ENCODE data around the gene MAP3K4. TPM values are rescaled to one million over a fixed set of nuclear protein-coding genes. Genes with fewer than 3 reads are reported as not detected.

Gene MAP3K4
- polyA plus RNA-seq, 12 donors: 16.3 to 38.2 (median 23.1) TPM; not detected in 1

DNA sequence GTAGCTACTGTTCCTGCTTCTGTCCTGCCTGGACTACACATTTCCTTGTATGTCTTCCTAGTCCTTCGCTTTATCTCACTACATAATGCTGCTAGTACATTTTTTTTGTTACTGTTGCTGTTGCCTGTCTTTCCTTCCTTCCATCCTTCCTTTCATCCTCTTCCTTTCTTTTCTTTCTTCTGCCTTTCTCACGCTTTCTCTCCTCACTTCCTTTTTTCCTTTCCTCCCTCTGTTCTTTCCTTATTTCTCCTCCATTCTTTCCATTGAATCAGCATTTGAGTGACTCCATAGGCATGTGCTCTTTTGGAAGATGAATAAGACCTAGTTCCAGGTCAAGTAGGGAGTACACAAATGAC, 46.3 kb downstream of the MAP3K4 start:
- no peak for DNase-seq

DNA sequence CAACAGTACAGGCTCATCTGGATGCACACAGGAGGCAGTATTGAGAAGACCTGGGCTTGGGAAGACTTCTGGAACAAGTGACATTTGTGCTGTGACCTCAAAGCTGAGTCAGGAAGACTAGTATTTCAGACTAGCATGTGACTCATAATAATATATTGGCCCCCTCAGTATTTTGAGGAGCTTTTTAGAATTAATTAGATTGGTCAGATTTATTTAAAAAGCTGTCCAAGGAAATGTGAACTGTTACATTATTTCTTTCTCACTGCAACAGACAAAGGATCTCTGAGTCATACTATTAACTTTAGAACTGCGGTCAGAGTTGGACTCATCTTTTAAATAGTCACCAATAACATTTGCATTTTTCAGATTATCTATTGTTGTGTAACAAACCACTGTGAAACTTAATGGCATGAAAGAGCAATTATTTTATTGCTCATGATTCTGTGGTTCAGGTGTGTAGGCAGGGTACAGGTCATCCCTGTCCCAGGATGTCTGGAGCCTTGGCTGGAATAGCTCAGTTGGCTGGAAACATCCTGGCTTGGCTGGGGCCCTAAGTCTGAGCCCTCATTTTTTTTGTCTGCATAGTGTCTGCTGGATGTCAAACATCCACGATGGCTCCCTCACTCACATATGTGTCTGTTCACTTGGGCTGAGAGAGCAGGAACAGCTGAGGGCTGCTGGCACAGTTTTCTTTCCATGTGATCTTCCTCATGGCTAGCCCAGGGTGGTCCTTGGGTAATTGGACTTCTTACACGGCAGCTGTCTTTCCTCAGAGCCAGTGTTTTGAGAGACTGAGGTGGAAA, 46.9 kb downstream of the MAP3K4 start:
- peak; percentile 44 for DNase-seq

DNA sequence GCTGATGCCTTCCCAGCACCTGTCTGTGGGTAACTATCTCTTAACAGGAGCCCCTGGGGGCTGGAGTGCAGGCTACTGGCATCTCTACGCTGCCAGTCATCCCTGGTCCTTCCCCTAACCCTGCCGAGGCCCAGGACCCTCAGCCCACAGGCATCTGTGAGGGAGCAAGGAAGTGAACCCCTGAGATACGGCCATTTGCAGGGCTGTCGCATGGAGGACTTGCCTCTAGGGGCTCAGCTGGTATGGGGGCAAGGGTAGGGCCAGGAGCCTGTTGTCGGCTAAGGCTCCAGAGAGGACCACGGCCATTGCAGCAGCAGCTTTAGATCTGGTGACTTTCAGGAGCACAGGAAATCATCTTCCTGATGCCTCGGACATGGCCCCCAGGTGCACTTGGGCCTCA, 49.7 kb downstream of the MAP3K4 start:
- no peak for DNase-seq

DNA sequence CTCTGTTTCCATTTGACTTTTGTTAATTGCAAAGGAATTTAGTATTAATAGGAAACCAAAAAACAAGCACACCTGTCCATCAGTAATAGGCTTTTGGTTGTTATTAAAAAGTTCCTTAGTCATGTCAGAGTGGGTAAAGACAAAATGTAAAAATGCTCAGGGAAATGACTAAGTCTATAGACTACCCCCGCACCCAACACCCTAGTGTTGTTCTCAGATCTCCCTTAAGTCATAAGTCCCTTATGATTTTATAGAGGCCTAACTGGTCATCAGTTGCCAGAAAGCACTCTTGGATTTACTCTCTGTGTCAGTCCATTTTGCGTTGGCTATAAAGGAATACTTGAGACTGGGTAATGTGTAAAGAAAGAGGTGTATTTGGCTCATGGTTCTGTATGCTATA, 52.8 kb downstream of the MAP3K4 start:
- no peak for DNase-seq

DNA sequence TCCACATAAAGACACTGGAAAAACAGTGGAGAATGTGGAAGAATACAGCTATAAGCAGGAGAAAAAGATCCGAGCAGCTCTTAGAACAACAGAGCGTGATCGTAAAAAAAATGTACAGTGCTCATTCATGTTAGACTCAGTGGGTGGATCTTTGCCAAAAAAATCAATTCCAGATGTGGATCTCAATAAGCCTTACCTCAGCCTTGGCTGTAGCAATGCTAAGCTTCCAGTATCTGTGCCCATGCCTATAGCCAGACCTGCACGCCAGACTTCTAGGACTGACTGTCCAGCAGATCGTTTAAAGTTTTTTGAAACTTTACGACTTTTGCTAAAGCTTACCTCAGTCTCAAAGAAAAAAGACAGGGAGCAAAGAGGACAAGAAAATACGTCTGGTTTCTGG, 57.1 kb downstream of the MAP3K4 start:
- DNase-seq: peak; percentile 85

DNA sequence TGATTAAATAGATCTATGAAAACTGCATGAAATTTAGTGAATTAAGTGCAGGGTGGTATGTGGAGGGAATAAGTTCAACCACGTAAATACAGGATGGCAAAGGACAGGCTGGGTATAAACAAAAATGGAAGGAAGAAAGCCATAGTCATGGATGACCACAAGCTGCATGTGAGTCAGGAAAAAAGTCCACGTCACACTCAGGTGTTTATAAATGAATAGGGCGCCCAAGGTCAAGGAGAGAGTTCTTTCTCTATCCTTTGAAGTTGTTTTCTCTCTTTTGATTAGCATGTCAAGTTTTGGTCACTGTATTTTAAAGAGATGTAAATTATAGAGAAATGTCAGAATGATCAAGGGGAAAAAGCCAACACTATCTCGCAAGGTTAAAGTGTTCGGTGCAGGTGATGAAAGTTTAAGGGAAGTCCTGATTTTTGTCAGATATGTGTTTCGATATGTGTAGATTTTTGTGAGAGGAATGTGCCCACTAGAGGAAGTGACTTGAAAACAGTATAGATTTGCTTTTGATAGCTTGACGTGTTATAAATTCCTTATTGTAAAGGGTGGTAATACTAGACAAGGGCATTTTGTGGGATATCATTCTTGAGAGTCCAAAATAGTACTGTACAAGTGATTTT, 58.7 kb downstream of the MAP3K4 start:
- no peak for DNase-seq

DNA sequence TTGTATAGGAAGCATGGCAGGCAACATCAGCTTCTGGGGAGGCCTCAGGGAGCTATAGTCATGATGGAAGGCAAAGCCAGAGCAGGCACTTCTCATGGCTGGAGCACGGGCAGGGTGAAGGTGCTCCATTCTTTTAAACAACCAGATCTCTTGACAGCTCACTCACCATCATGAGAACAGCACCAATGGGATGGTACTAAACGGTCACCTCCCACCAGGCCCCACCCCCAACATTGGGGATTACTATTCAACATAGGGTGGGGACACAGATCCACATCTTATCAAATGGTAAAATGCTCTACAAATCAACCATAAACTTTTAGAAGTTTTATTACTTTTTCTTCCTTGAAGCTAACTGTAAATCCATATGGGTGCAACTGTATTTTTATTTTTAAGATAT, 61.5 kb downstream of the MAP3K4 start:
- DNase-seq: no peak

DNA sequence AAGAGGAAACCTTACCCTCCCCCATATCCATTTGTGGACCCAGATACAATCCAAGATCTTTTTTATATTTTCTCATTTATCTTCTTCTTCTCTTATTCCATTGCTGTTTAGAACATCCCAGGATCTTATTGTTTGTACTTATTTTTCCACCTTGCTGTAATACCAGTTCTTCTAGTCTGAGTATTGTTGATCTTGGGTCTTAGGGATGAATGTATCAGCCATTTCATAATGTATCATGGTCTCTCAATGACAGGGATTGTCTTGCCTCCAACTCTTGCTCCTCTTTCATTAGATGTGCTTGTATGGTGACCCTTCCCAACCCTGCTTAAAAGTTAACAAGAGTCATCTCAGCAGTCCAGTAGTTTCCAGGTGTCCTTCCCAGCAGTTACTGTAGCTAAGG, 63.3 kb downstream of the MAP3K4 start:
- DNase-seq: no peak

DNA sequence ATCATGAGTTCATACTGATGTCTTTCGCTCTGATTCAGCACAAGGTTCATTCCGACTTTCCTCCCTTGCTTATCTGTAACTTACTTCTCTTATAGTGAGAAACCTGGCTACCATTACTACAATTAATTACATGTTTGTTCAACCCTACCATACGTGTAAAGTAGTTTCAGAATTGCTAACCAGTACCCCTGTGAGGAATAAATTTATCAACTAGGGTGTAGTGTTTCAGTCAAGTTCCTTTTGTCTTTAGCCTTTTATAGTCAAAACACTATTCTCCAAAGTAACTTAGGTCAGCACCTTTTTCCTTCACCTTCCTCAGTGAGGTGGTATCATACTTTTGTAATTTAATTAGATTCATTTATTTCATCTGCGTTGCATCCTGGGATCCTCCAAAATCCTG, 64.9 kb downstream of the MAP3K4 start:
- no peak for DNase-seq

DNA sequence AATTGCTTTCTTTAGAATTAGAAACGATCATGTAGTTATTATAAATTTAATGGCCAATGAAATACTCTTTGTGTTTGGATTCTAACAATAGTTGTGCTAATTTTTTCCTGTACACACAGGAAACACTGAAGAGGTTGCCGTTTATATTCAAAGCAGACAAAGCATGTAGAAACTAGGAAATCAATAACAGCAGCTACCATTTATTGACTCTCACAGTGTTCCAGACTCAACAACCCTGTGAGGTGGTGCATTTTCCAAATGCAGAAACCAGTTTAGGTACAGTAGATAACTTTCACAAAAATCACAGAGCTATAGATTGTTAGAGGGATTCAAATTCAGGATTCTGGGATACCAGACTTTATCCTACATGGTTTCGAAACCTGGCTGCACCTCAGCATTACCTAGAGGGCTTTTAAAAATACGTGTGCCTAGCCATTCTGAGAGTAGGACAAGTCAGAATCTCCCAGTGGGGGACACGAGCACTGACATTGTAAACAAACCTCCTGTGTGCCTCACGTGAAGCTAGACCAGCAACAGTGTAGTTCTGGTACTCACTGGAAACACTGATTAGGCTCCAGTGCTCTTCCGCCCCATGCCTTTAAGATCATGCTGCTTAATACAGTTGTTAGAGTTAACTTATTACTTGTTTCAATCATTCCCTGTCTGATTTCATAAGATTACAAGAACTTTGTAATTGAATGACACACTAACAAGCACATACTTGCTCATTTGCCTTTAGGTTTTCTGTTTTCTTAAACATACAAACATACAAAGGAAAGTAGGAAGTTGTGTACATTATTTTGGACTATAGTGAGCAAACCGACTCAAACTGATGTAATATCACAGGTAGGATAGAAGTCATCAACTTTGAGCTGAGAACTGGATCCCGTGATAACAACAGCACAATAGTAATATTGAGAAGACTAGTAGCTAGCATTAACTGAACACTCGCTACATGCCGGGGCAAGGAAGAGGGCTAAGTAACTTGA, 65.8 kb downstream of the MAP3K4 start:
- no peak for DNase-seq

DNA sequence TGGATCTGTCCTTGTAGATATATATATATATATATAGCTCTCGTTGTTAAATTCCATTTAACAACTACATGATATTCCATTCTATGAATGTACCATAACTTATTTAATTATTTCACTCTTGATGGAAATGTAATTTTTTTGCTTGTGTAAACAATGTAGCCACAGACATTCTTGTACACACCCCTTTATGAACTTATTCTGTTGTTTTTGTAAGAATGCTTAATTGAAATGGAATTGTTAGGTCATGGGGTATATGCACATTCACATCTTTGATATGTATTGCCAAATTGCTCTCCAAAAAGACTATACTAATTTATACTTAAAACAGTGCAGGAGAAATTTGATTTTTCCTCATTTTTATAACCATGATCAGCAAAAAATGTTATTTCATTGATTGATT, 67.2 kb downstream of the MAP3K4 start:
- no peak for DNase-seq

DNA sequence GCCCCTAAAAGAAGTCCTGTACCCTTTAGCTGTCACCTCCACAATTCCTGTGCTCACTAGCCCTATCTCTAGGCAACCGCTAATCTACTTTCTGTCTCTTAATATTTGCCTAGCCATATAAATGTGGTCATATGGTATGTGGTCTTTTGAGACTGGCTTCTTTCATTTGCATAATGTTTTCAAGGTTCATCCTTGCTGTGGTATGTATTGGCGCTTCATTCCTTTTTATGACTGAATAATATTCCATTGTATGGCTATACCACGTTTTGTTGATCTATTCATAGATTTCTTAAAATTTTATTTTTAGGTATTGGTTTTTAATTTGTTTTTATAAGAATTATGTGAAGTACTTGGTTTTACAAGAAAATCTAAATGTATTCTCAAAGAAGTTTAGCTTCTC, 70.0 kb downstream of the MAP3K4 start:
- DNase-seq: no peak

DNA sequence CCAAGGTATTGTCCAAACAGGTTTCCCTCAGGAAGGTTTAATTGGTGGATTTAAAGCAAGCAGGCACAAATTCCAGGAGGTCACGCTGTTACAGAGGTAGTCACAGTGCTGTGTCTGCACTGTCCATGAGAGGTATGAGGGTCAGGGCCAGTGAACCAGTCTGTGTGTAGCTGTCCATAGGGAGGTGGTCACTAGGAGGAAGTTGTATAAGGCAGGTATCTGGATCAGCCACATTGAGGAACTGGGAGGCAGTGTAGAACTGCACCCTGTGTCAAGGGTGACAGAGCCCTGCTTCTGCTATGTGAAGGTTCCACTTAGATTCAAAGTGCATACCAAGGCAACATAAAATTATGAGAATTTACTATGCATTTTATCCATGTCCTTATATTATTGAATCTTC, 73.3 kb downstream of the MAP3K4 start:
- no peak for DNase-seq

DNA sequence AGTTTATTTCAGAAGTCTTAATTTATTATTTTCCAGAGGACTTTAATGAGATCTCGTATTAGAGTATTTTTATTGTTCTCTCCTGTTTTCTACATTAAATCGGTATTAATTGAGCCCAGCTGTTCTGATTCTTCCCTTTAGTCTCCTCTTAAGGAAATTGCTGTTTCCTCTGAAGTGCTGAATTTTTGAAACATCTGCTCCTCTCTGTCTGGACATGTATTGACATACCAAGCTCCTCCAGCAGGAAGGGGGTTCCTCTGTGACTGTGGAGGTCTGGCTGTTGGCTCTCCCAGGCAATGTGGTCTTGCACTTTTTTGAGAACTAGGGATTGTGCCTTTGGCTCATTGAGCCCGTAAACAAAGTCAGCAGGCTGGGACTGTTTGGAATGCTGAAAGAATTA, 74.9 kb downstream of the MAP3K4 start:
- no peak for DNase-seq

DNA sequence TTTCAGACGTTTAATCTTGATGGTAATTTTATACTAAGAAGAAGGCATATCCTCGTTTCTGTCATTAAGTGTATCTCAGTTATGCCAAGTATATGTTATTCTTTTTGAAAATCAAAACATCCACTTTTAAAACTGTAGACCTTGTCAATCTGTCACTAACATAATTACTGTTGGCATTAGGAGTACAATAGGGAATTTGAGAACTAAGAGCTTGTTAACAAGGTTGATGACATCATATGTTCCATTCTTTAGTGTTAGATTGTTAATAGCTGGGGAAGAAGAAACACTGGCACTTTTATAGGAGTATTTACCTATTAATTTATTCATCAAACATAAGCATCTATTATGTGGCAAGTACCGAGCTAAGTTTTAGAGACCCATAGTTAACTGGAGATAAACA, 76.2 kb downstream of the MAP3K4 start:
- DNase-seq: no peak

DNA sequence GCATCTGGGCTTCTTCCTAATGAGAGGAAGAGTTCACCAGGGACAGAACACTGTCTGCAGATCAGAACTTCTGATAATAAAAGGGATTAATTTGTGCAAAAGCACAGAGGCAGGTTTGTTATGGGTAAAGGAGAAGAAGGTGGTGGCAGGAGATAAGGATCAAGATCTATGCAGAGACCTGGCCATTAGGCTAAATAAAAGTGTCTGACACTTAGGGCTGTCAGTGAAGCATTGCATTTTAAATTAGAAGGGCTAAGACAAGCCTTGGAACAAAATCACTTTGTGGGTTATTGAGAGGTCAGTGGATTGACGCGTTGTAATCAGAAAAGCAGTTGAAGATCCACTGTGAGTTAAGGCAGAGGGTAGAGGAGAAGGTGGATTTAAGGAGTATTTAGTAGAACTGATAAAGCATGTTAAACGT, 76.8 kb downstream of the MAP3K4 start:
- DNase-seq: no peak

DNA sequence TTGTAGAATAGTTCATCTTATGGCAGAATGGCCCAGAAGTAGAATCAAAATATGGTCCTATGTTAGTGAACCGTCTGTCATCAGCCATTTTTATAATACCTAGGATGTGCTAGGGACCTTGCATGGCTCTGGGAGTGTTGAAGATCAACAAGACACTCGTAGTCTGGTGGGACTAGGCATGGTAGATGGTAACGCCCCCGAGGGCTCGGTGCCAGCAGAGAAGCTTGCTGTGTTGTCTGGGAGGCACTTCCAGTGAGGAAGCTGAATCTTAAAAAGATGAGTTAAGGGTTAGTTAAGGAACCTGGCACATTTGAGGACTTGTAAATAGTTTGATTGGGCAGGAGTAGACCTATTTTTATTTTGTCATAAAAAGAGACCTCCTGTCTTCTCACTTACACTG, 82.4 kb downstream of the MAP3K4 start:
- DNase-seq: no peak

DNA sequence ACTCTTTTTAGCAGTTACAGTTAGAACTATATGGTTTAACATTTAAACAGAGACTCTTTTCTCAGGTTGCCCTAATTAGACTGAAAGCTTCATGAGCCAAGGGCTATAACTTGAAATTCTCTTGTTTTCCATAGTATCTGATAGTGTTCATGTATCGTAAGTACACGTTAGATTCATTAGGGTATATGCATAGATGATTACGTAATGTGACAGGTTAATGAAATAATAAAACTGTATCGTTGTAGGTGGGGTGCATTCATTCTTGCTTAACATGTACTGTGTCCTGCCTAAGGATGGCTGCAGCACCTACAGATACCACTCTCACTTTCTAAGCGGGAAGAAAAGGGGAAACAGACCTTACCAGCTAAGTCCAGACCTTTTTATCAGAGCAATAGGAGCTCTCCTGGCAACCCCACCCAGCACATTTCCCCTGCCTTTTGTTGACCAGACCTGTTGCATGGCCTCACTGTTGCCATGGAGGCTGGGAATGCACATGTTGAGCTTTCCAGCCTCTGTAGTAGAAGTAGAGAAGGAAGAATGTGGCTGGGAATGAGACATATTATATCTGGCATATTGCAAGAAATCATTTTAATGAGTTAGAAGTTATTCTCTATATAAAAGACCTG, 83.0 kb downstream of the MAP3K4 start:
- no peak for DNase-seq

DNA sequence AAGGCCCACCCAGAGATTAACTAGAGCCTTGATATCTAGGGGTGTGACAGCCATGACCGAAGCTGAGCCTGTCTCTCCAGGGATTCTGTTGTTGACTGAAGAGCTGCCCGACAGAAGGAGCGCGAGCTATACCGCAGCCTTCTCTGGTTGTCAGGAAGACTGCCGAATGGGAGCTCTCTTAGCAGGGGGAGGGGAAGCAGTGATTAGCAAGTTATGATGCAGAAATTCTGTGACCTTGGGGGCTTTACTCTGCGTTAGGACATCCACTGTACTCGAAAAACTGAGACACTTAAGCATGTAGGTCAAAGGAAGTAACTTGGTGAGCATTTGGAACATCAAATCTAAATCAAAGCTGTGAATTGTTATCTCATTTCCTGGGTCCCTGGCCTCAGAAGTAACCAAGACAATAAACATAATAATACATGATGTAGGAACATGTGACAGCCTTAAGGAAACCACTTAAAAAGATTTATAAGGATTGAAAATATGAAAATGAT, 84.7 kb downstream of the MAP3K4 start:
- no peak for DNase-seq

DNA sequence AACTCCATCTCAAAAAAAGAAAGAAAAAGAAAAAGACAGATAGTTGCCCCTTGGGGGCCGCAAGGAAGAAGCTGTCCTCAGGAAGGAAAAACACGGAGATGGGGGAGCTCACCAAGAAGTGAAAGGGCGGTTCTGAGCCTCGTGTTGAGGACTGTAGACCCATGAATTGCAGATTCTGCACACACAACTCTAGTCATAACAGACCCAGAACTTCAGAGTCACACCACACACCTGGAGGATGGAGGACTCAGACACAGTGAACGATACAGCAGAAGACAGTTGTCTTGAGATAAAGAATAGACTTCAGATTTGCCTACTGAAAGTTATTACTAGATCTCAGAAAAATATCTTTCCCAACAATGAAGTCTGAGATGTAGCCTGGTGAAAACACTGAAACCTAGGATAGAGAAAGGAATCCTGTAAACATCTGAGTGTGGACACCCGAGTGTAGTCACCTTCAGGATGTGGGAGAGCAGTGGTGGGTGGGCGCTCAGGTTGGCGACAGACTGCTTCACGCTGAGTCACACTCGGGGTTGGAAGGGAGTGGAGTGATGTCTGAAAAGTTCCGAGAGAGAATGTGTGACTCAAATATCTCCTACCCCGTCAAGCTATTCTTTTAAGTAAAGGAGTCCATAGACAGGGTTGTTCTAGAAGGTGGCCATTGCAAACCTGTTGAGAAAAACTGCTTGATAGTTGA, 88.1 kb downstream of the MAP3K4 start:
- no peak for DNase-seq

DNA sequence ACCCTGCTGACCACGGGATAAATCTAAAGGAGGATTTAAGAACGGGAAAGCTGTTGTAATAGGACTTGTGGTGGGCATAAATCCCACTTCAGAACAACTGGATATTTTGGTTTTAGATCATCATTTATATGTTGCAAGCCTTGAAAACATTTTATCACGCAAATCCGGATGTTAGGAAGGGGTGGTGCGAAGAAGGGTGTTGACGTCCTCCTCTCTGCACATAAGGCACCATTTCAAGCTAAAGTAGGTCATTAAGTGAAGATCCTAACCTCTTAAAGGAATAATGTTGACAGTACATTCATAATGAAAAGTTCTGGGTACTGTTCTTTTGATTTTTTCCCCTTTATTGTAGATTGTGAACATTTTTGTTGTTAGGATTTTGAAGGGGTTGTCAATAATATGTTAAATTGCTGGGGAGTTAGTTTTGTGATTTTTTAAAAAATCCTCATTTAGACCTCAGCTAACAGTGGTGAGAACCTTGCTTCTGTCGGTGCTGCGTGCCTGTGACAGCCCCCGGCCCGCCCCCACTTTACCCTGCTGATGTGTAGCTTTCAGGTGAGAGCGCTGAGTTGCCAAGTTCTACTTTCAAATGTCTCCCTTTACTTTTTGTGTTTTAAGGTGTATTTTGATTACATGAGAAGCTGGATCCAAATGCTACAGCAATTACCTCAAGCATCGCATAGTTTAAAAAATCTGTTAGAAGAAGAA, 88.8 kb downstream of the MAP3K4 start:
- no peak for DNase-seq
